Stomach (tissue), 9 donors: Measurements from ENCODE around the gene ZNF335. TPM values are rescaled to one million over a fixed set of nuclear protein-coding genes. Genes with fewer than 3 reads are reported as not detected.
A peak's percentile ranks its signal among the peaks of the same experiment; 100 is the strongest.

Experiments used
- DNase-seq, 2 donors: peaks; one replicate each; pipeline versions ENCODE4 v3.0.0 to v3.0.0-alpha.2; 2013 to 2019
- H3K27ac ChIP-seq, 5 donors: fragments of 200-600 bp in 4 of 5; sonication (generic) in 4 of 5; one replicate each; pipeline ENCODE4 v1.5.1; 2013 to 2019; ENCODE audit warnings: mild to moderate bottlenecking in 1 of 5, moderate library complexity in 1 of 5
- H3K27me3 ChIP-seq, 3 donors: fragments of 200-600 bp; sonication (generic); one replicate each; pipeline ENCODE4 v1.5.1; 2017 to 2019; ENCODE audit warnings: mixed run types in 1 of 3
- H3K36me3 ChIP-seq, 4 donors: fragments of 200-600 bp; sonication (generic); 1 replicate in 3 of 4; 2 replicates in 1 of 4; pipeline ENCODE4 v1.5.1; 2016 to 2019
- H3K4me1 ChIP-seq, 4 donors: fragments of 200-600 bp; sonication (generic); one replicate each; pipeline ENCODE4 v1.5.1; 2016 to 2019
- H3K4me3 ChIP-seq, 4 donors: fragments of 200-600 bp; sonication (generic) in 3 of 4; one replicate each; pipeline ENCODE4 v1.5.1; 2016 to 2019; ENCODE audit warnings: mild to moderate bottlenecking in 1 of 4
- H3K9me3 ChIP-seq, 4 donors: fragments of 200-600 bp; sonication (generic); one replicate each; pipeline ENCODE4 v1.5.1; 2016 to 2019
- CTCF ChIP-seq, 7 experiments: fragments of 450-650 bp in 4 of 7; fragments of 200-600 bp in 3 of 7; sonication (generic) in 3 of 7; IDR thresholded peaks; one replicate each; pipeline ENCODE4 v1.5.1; 2016 to 2019; ENCODE audit warnings: antibody characterized with exemption in 7 of 7, control low read depth in 2 of 7, mild to moderate bottlenecking in 1 of 7
- EP300 ChIP-seq: sonication (generic); formaldehyde crosslinking; IDR thresholded peaks from one replicate; pipeline ENCODE4 v1.6.1; 2017; ENCODE audit warnings: antibody characterized with exemption
- POLR2A ChIP-seq, 4 donors: fragments of 450-650 bp; IDR thresholded peaks; one replicate each; pipeline ENCODE4 v1.6.1; 2016; ENCODE audit warnings: antibody characterized with exemption in 4 of 4, control low read depth in 2 of 4, mild to moderate bottlenecking in 1 of 4, moderate library complexity in 1 of 4
- POLR2AphosphoS5 ChIP-seq, 3 donors: sonication (generic); formaldehyde crosslinking; IDR thresholded peaks; one replicate each; pipeline ENCODE4 v1.6.1; 2016; ENCODE audit warnings: antibody characterized with exemption in 3 of 3
- WGBS, 5 donors: extraction: QIAGEN DNeasy Blood & Tissue Kit in 3 of 5; methylation state at CpG; one replicate each; pipeline versions ENCODE4 v1.1.5 to v1.1.7; 2013 to 2018; 5-methylcytosine and 5-hydroxymethylcytosine counted together
- intact Hi-C: fragments of 100-400 bp; cut with DNase I; formaldehyde crosslinking; loops from one replicate; pipeline ENCODE4 v1.15.1; 2023; ENCODE audit warnings: low total_unique reads
- polyA plus RNA-seq, 3 donors: library from polyadenylated mRNA; stranded (reverse); fragments of 200-250 nt; gene quantifications; one replicate each; pipeline ENCODE4 v1.2.3, GENCODE V29; 2013
- total RNA-seq, 5 donors: library from RNA; depleted of rRNA; stranded (reverse); fragments of >200 nt; gene quantifications; one replicate each; pipeline versions ENCODE4 v1.1.0 to v1.2.3, GENCODE V29; 2014 to 2016
- donor health status: healthy with polysubstance abuse.
- donor health status: Bipolar disorder and iron deficiency.
- donor health status: healthy.

Gene ZNF335
- total and polyA plus RNA-seq, 8 donors, result 7.2 to 72.3 (median 18.0) TPM

- Histone ChIP-seq H3K4me3 (no peak overlapping the region), H3K4me1 (peaks cover 18 to 42% (median 28%) of the 10 kb centered on the region in 4 donors), H3K9me3 (no peaks in the 10 kb centered on the region), H3K27me3 (no peaks in the 10 kb centered on the region), H3K27ac (peak overlapping the region in 1 of 5 donors; percentile 26), H3K36me3 (no peaks in the 10 kb centered on the region)
- DNase-seq, result no peak
- intact Hi-C loops, result no loop called here
- TF ChIP-seq POLR2A (IDR thresholded peaks at IDR 0.05) (no peak), POLR2AphosphoS5 (IDR thresholded peaks at IDR 0.05) (no peak), EP300 (no peak), CTCF (IDR thresholded peaks at IDR 0.05) (no peak)
- 61 to 92% (median 66%) methylated on average over 2 of the region's 2 CpGs for WGBS, 5 donors
Measured at GRCh38 chr20:45926731-45927070, 45.3 kb downstream of the ZNF335 start.

GRCh38 chr20:45925821-45926506, 46.0 kb downstream of the ZNF335 start:
- 59 to 74% (median 64%) methylated on average over 8 to 9 of the region's 9 CpGs for WGBS, 5 donors
- TF ChIP-seq CTCF (IDR thresholded peaks at IDR 0.05), result no peak
- TF ChIP-seq POLR2A (IDR thresholded peaks at IDR 0.05), result no peak
- TF ChIP-seq POLR2AphosphoS5 (IDR thresholded peaks at IDR 0.05), result no peak
- TF ChIP-seq EP300, result no peak
- Histone ChIP-seq H3K27me3 (no peaks in the 10 kb centered on the region), H3K9me3 (no peaks in the 10 kb centered on the region), H3K27ac (peak overlapping the region in 2 of 5 donors; percentile 70 to 81), H3K4me1 (peaks cover 18 to 42% (median 29%) of the 10 kb centered on the region in 4 donors), H3K4me3 (no peak overlapping the region), H3K36me3 (no peaks in the 10 kb centered on the region)
- no peak for DNase-seq
- intact Hi-C loops, result no loop called here

- intact Hi-C loops, result no loop called here
- H3K27ac ChIP-seq, result peak overlapping the region in 4 of 5 donors; percentile 64 to 81 (median 69)
- 47 to 62% (median 57%) methylated on average over 21 of the region's 21 CpGs for WGBS, 5 donors
Measured at GRCh38 chr20:45924391-45925261, 47.4 kb downstream of the ZNF335 start.

More at GRCh38 chr20:45924391-45925261, 47.4 kb downstream of the ZNF335 start:
- Histone ChIP-seq H3K36me3 (no peaks in the 10 kb centered on the region), H3K9me3 (no peaks in the 10 kb centered on the region), H3K27me3 (no peaks in the 10 kb centered on the region), H3K4me3 (no peak overlapping the region), H3K4me1 (peaks cover 18 to 53% (median 39%) of the 10 kb centered on the region in 4 donors)
- TF ChIP-seq POLR2AphosphoS5 (IDR thresholded peaks at IDR 0.05), result no peak
- TF ChIP-seq POLR2A (IDR thresholded peaks at IDR 0.05), result no peak
- no peak for TF ChIP-seq CTCF (IDR thresholded peaks at IDR 0.05)
- TF ChIP-seq EP300, result no peak
- DNase-seq, result peak in 1 of 2 donors; percentile 73
